ENCODE data around the gene TTBK2. TPM values are rescaled to one million over a fixed set of nuclear protein-coding genes. Genes with fewer than 3 reads are reported as not detected.

The TTBK2 gene
- total RNA-seq, 2 experiments from 2014 or later = 14.2 to 20.8 TPM

GRCh38 chr15:42868683-42869082 lies 51.9 kb downstream of the TTBK2 start:
- no peaks in the 10 kb centered on the region for H3K9me2 ChIP-seq (ENCODE audit: insufficient read depth, low read length)
- ChIA-PET POLR2A (interaction anchor here (0.6 kb wide), 1 partner anchor 24 kb away, joined by 3 read pairs; no protein-coding TSS in a partner anchor), CTCF (ENCODE audit: unreplicated experiment) (interaction anchor here (0.6 kb wide), 1 partner anchor 1129 kb away, joined by 3 read pairs; no protein-coding TSS in a partner anchor)
- TF ChIP-seq EZH2phosphoT487 (IDR thresholded peaks at IDR 0.05; ENCODE audit: borderline replicate concordance, low read depth, low read length) (no peak), CTCF (conservative IDR thresholded peaks at IDR 0.05; ENCODE audit: low read length) (no peak)
- no peaks in the 10 kb centered on the region for H3K9me3 ChIP-seq (ENCODE audit: low read length)
- intact Hi-C loops (cut with micrococcal nuclease; ENCODE audit: unreplicated experiment) = no loop called here
- no TSS peak for BruUV-seq (replicated peaks)
- no peak overlapping the region for H3K4me2 ChIP-seq (ENCODE audit: low read length)
- no peaks in the 10 kb centered on the region for H3K36me3 ChIP-seq (ENCODE audit: insufficient read depth, low read length)
- H3K4me3 ChIP-seq (ENCODE audit: low read depth, low read length, poor library complexity, severe bottlenecking) = no peak overlapping the region
- no peaks in the 10 kb centered on the region for H3K79me2 ChIP-seq (ENCODE audit: insufficient read depth, low read depth, low read length)
- no peak overlapping the region for H2AFZ ChIP-seq (ENCODE audit: low read length)
- H3K4me1 ChIP-seq (ENCODE audit: insufficient read depth, low read length, poor library complexity, severe bottlenecking) = no peaks in the 10 kb centered on the region
- no peak overlapping the region for H3K27ac ChIP-seq (ENCODE audit: low read depth, low read length, poor library complexity, severe bottlenecking)
- no peaks in the 10 kb centered on the region for H4K20me1 ChIP-seq (ENCODE audit: insufficient read depth, low read length)
- no peak for DNase-seq (ENCODE audit: low spot score)

- intact Hi-C loops (cut with micrococcal nuclease; ENCODE audit: unreplicated experiment) = no loop called here
- Histone ChIP-seq H3K9me3 (ENCODE audit: low read length) (no peaks in the 10 kb centered on the region), H3K4me1 (ENCODE audit: insufficient read depth, low read length, poor library complexity, severe bottlenecking) (no peaks in the 10 kb centered on the region), H3K79me2 (ENCODE audit: insufficient read depth, low read depth, low read length) (no peaks in the 10 kb centered on the region), H4K20me1 (ENCODE audit: insufficient read depth, low read length) (no peaks in the 10 kb centered on the region), H3K27ac (ENCODE audit: low read depth, low read length, poor library complexity, severe bottlenecking) (no peak overlapping the region), H3K4me2 (ENCODE audit: low read length) (no peak overlapping the region), H3K36me3 (ENCODE audit: insufficient read depth, low read length) (no peaks in the 10 kb centered on the region), H3K4me3 (ENCODE audit: low read depth, low read length, poor library complexity, severe bottlenecking) (no peak overlapping the region), H2AFZ (ENCODE audit: low read length) (no peak overlapping the region), H3K9me2 (ENCODE audit: insufficient read depth, low read length) (no peaks in the 10 kb centered on the region)
- TF ChIP-seq EZH2phosphoT487 (IDR thresholded peaks at IDR 0.05; ENCODE audit: borderline replicate concordance, low read depth, low read length) (no peak), CTCF (conservative IDR thresholded peaks at IDR 0.05; ENCODE audit: low read length) (no peak)
- BruUV-seq (replicated peaks) = no TSS peak
- POLR2A ChIA-PET = no interaction called here
- CTCF ChIA-PET (ENCODE audit: unreplicated experiment) = no interaction called here
- DNase-seq (ENCODE audit: low spot score) = no peak
These were observed 56.9 kb downstream of the TTBK2 start for GRCh38 chr15:42863572-42864239.

DNA sequence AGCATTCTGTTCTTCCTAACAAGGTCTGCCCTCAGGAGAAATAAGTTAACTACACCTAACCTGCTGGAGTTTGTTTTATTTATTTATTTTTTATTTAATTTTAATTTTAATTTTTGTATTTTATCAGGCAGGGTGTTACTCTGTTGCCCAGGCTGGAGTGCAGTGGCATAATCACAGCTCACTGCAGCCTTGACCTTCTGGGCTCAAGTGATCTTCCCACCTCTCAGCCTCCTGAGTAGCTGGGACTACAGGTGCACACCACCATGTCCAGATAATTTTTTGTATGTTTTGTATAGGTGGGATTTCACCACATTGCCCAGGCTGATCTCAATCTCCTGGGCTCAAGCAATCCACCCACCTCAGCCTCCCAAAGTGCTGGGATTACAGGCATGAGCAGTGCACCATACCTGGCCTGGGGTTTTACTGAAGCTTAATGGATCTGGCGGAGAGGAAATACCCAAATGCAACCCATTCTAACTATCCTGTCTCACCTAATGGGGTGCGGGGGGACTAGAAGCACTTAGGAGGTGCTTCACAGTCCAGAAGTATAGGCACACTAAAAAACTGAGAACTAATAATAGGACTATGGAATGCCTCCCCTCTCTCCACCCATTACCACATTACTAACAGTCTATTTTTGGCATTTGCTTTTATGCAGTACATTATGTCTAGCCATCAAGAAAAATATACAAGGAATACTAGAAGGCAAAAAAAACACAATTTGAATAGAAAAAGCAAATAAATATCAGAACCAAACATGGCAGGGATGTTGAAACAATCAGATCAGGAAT lies 61.4 kb downstream of the TTBK2 start:
- Histone ChIP-seq H3K9me3 (ENCODE audit: low read length) (no peaks in the 10 kb centered on the region), H3K4me3 (ENCODE audit: low read depth, low read length, poor library complexity, severe bottlenecking) (no peak overlapping the region), H3K4me2 (ENCODE audit: low read length) (no peak overlapping the region), H3K9me2 (ENCODE audit: insufficient read depth, low read length) (no peaks in the 10 kb centered on the region), H4K20me1 (ENCODE audit: insufficient read depth, low read length) (no peaks in the 10 kb centered on the region), H2AFZ (ENCODE audit: low read length) (no peak overlapping the region), H3K36me3 (ENCODE audit: insufficient read depth, low read length) (0 out of 2 replicates have a peak, but pooled peaks cover 9% of the 10 kb centered on the region), H3K79me2 (ENCODE audit: insufficient read depth, low read depth, low read length) (no peaks in the 10 kb centered on the region), H3K27ac (ENCODE audit: low read depth, low read length, poor library complexity, severe bottlenecking) (no peak overlapping the region), H3K4me1 (ENCODE audit: insufficient read depth, low read length, poor library complexity, severe bottlenecking) (no peaks in the 10 kb centered on the region)
- POLR2A ChIA-PET = no interaction called here
- CTCF ChIA-PET (ENCODE audit: unreplicated experiment) = no interaction called here
- BruUV-seq (replicated peaks) = no TSS peak
- DNase-seq (ENCODE audit: low spot score) = no peak
- intact Hi-C loops (cut with micrococcal nuclease; ENCODE audit: unreplicated experiment) = no loop called here
- TF ChIP-seq CTCF (conservative IDR thresholded peaks at IDR 0.05; ENCODE audit: low read length) (no peak), EZH2phosphoT487 (IDR thresholded peaks at IDR 0.05; ENCODE audit: borderline replicate concordance, low read depth, low read length) (no peak)

Data from OCI-LY7 (cell line).